ENCODE measurements around the gene GJB3. TPM values are rescaled to one million over a fixed set of nuclear protein-coding genes. Genes with fewer than 3 reads are reported as not detected.

GJB3 gene
- total and polyA plus RNA-seq, 9 of the 15 experiments (the other 6 are each of a cell fraction or from before 2014, with no cell fraction given): not detected

DNA sequence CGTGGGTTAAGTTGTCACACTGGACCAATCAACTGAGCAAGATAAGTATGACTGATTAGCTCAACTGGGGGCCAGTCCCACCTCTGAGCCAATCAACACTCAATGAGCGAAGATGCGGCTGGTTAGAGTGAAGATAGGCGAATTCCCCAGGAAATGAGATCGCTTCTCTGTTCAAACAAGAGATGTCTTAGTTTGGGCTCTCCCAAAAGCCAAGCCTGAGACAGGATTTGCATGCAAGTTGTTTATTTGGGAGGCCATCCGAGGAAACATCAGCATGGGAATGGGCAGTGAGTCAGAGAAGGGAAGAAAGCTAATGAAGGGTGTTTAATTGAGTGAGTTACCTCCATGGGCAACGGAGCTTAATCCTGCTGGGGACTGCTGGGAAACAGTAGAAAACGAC is 31.0 kb upstream of the GJB3 start:
- intact Hi-C loops (cut with micrococcal nuclease): no loop called here
- CTCF ChIA-PET (ENCODE audit: low intra/inter-chr PET ratio): no interaction called here

GRCh38 chr1:34750610-34751009 is 30.4 kb upstream of the GJB3 start:
- WGBS (ENCODE audit: insufficient coverage, low coverage, missing lambda C conversion rate): 2% methylated on average over 5 of the region's 5 CpGs
- 0 out of 2 replicates have a peak, but pooled peaks cover 4% of the 10 kb centered on the region for H4K20me1 ChIP-seq (replicated peaks; ENCODE audit: control insufficient read depth, insufficient read depth, low read length)
- H3K79me2 ChIP-seq (ENCODE audit: control insufficient read depth, insufficient read depth, low read length): no peaks in the 10 kb centered on the region
- no peak overlapping the region for H3K4me3 ChIP-seq
- no peak for ATAC-seq
- BruUV-seq (replicated peaks): no TSS peak
- H3K9me1 ChIP-seq (ENCODE audit: control insufficient read depth, insufficient read depth, low read length): no peaks in the 10 kb centered on the region
- POLR2A ChIA-PET: interaction anchor here (1.9 kb wide), 1 partner anchor 8 kb away, joined by 4 read pairs; the partner anchor contains the start of gene GJB4
- no peak overlapping the region for H2AFZ ChIP-seq (ENCODE audit: low read depth, low read length)
- intact Hi-C loops (cut with micrococcal nuclease): no loop called here
- no peaks in the 10 kb centered on the region for H3K36me3 ChIP-seq (ENCODE audit: control insufficient read depth, insufficient read depth, low read length)
- DNase-seq (ENCODE audit: extremely low read depth in 1 of 4, low spot score in 3 of 4): no peak
- peaks cover 7 to 18% of the 10 kb centered on the region in 2 experiments; a peak in 4 of 5 replicates for H3K27me3 ChIP-seq (ENCODE audit: control insufficient read depth in 2 of 2, insufficient read depth in 2 of 2, low read length in 2 of 2)
- CTCF ChIA-PET (ENCODE audit: low intra/inter-chr PET ratio): no interaction called here
- H3K27ac ChIP-seq (ENCODE audit: extremely low read depth, low read depth, low read length): no peak overlapping the region
- FAIRE-seq: no peak
- no peak overlapping the region for H3K9ac ChIP-seq (ENCODE audit: insufficient read depth in 1 of 2, low read depth in 2 of 2, low read length in 2 of 2)
- H3K4me1 ChIP-seq (replicated peaks in 1 of 2; ENCODE audit: control insufficient read depth in 2 of 2, insufficient read depth in 2 of 2, low read length in 2 of 2): no peaks in the 10 kb centered on the region
- TF ChIP-seq MAFK (IDR thresholded peaks at IDR 0.05; ENCODE audit: low read length) (peak; percentile 12; the same call in 1 of the 2 replicates), NFE2 (IDR thresholded peaks at IDR 0.05; ENCODE audit: low read depth) (peak; percentile 61), ZNF316 (IDR thresholded peaks at IDR 0.05) (peak; percentile 27; the same call in 1 of the 2 replicates), C11orf30 (IDR thresholded peaks at IDR 0.05; ENCODE audit: low read depth) (peak; percentile 43; the same call in 1 of the 2 replicates), NFE2L1 (tag; IDR thresholded peaks at IDR 0.05; ENCODE audit: borderline replicate concordance, low read depth) (peak; percentile 64), MAFG (tag; conservative IDR thresholded peaks at IDR 0.05) (peak; percentile 50; the same call in 1 of the 2 replicates), NCOA4 (IDR thresholded peaks at IDR 0.05; ENCODE audit: partially characterized antibody) (no peak), GATAD2A (IDR thresholded peaks at IDR 0.05) (no peak), XRCC3 (IDR thresholded peaks at IDR 0.05) (no peak)
- in situ Hi-C loops (cut with MboI): no loop called here
- H3K4me2 ChIP-seq (ENCODE audit: insufficient read depth, low read length): no peak overlapping the region
- H3K9me3 ChIP-seq (replicated peaks; ENCODE audit: control insufficient read depth, insufficient read depth, low read depth, low read length): no peaks in the 10 kb centered on the region

More for the DNA sequence above, 31.0 kb upstream of the GJB3 start:
- H3K9ac ChIP-seq (ENCODE audit: insufficient read depth in 1 of 2, low read depth in 2 of 2, low read length in 2 of 2): no peak overlapping the region
- peaks cover 6 to 20% of the 10 kb centered on the region in 2 experiments; a peak in 3 of 5 replicates for H3K27me3 ChIP-seq (ENCODE audit: control insufficient read depth in 2 of 2, insufficient read depth in 2 of 2, low read length in 2 of 2)
- in situ Hi-C loops (cut with MboI): loop anchor here (10.0 kb wide), 1 partner anchor 1115 kb away; no protein-coding TSS in a partner anchor
- no peaks in the 10 kb centered on the region for H3K36me3 ChIP-seq (ENCODE audit: control insufficient read depth, insufficient read depth, low read length)
- TF ChIP-seq GTF2E2 (tag; IDR thresholded peaks at IDR 0.05) (no peak), SMC3 (conservative IDR thresholded peaks at IDR 0.05; ENCODE audit: insufficient read depth, low read depth, low read length) (no peak), ZNF311 (CRISPR knock-in tag; IDR thresholded peaks at IDR 0.05) (no peak), RAD21 (CRISPR knock-in tag; conservative IDR thresholded peaks at IDR 0.05 in 1 of 2, IDR thresholded peaks at IDR 0.05 in 1 of 2) (no peak), ZNF644 (tag; IDR thresholded peaks at IDR 0.05; ENCODE audit: low read depth) (no peak), NFXL1 (CRISPR knock-in tag; IDR thresholded peaks at IDR 0.05) (no peak), PHB2 (IDR thresholded peaks at IDR 0.05; ENCODE audit: low read depth) (no peak), KLF10 (CRISPR knock-in tag; IDR thresholded peaks at IDR 0.05) (no peak)
- H3K4me1 ChIP-seq (replicated peaks in 1 of 2; ENCODE audit: control insufficient read depth in 2 of 2, insufficient read depth in 2 of 2, low read length in 2 of 2): no peaks in the 10 kb centered on the region
- DNase-seq (ENCODE audit: extremely low read depth in 1 of 4, low spot score in 3 of 4) (no peak), ATAC-seq (no peak), FAIRE-seq (no peak)
- under 1% methylated on average over 8 of the region's 8 CpGs for WGBS (ENCODE audit: insufficient coverage, low coverage, missing lambda C conversion rate)
- no peaks in the 10 kb centered on the region for H3K9me1 ChIP-seq (ENCODE audit: control insufficient read depth, insufficient read depth, low read length)
- 0 out of 2 replicates have a peak, but pooled peaks cover 6% of the 10 kb centered on the region for H4K20me1 ChIP-seq (replicated peaks; ENCODE audit: control insufficient read depth, insufficient read depth, low read length)
- H3K79me2 ChIP-seq (ENCODE audit: control insufficient read depth, insufficient read depth, low read length): no peaks in the 10 kb centered on the region
- H3K4me2 ChIP-seq (ENCODE audit: insufficient read depth, low read length): no peak overlapping the region
- H3K9me3 ChIP-seq (replicated peaks; ENCODE audit: control insufficient read depth, insufficient read depth, low read depth, low read length): no peaks in the 10 kb centered on the region
- POLR2A ChIA-PET: interaction anchor here (1.9 kb wide), 1 partner anchor 9 kb away, joined by 4 read pairs; the partner anchor contains the start of gene GJB4
- H3K27ac ChIP-seq (ENCODE audit: extremely low read depth, low read depth, low read length): no peak overlapping the region
- no TSS peak for BruUV-seq (replicated peaks)
- no peak overlapping the region for H3K4me3 ChIP-seq
- H2AFZ ChIP-seq (ENCODE audit: low read depth, low read length): no peak overlapping the region; the same call in 1 of the 2 replicates

All from K562 (cell line).